Measurements from ENCODE around the gene PPM1M. TPM values are rescaled to one million over a fixed set of nuclear protein-coding genes. Genes with fewer than 3 reads are reported as not detected.

The PPM1M gene
- total RNA-seq, 1 donor from 2014 or later = 1.1 TPM

DNA sequence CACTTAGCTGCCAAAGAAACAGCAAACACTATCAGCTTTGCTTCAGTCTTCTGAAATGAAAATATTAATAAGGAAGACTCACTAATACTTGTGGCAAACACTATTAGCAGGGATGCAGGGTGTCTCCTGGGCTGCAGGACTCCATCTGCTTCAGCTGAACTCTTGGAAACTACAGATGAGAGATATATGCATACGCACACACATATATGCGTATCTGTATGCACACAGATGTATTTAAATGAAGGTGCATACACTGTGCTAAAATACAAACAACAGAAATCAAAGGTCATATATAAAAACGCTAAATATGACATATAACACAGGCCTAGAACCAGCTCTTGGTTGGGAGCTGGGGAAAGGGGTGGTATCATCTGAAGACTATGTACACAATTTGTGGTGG lies 10.6 kb downstream of the PPM1M start:
- no peak overlapping the region for H2AFZ ChIP-seq (replicated peaks)
- no peak overlapping the region for H3K27ac ChIP-seq
- Mint-ChIP-seq H3K27ac (no peak overlapping the region), H3K9me3 (no peaks in the 10 kb centered on the region), H3K4me3 (no peak overlapping the region), H3K36me3 (peaks cover 46% of the 10 kb centered on the region), H3K4me1 (no peaks in the 10 kb centered on the region), H3K27me3 (ENCODE audit: insufficient read depth, low read depth) (peaks cover 2% of the 10 kb centered on the region)
- peaks cover 3% of the 10 kb centered on the region for H3K36me3 ChIP-seq
- DNase-seq (ENCODE audit: low spot score) = no peak
- H3K4me3 ChIP-seq = no peak overlapping the region
- H3F3A ChIP-seq (ENCODE audit: low read depth) = no peaks in the 10 kb centered on the region
- H3K9ac ChIP-seq = no peak overlapping the region
- TF ChIP-seq EZH2phosphoT487 (IDR thresholded peaks at IDR 0.05) (no peak), EZH2 (IDR thresholded peaks at IDR 0.05) (no peak)
- TF ChIP-seq, protein P1, sequence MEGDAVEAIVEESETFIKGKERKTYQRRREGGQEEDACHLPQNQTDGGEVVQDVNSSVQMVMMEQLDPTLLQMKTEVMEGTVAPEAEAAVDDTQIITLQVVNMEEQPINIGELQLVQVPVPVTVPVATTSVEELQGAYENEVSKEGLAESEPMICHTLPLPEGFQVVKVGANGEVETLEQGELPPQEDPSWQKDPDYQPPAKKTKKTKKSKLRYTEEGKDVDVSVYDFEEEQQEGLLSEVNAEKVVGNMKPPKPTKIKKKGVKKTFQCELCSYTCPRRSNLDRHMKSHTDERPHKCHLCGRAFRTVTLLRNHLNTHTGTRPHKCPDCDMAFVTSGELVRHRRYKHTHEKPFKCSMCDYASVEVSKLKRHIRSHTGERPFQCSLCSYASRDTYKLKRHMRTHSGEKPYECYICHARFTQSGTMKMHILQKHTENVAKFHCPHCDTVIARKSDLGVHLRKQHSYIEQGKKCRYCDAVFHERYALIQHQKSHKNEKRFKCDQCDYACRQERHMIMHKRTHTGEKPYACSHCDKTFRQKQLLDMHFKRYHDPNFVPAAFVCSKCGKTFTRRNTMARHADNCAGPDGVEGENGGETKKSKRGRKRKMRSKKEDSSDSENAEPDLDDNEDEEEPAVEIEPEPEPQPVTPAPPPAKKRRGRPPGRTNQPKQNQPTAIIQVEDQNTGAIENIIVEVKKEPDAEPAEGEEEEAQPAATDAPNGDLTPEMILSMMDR (IDR thresholded peaks at IDR 0.05) = no peak
- peaks cover 9% of the 10 kb centered on the region for H4K20me1 ChIP-seq (ENCODE audit: low read depth)
- no peaks in the 10 kb centered on the region for H3K4me1 ChIP-seq
- H3K9me3 ChIP-seq (ENCODE audit: low read depth) = no peaks in the 10 kb centered on the region
- H3K4me2 ChIP-seq = no peak overlapping the region
- H3K27me3 ChIP-seq = no peaks in the 10 kb centered on the region
- H3K79me2 ChIP-seq (ENCODE audit: low read depth) = no peaks in the 10 kb centered on the region

DNA sequence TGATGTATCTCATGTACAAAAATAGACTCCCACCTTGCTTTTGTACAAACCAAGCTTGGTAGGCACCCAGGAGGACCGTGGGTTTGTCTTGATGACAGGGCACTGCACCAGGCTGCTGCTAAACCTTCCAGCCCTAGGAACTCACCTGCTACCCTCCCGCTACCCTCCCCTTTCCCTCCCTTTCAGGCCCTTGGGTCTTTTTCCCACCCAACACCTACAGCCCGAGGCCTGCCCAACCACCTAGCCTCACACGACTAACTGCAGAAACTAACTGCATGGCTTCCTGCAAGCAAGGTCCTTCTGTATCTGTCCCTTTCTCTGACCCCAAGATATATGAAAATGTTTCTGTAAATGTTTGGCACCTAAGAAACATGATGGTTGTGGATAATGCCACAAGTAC lies 11.1 kb downstream of the PPM1M start:
- Mint-ChIP-seq H3K4me3 (no peak overlapping the region), H3K4me1 (no peaks in the 10 kb centered on the region), H3K36me3 (peaks cover 46% of the 10 kb centered on the region), H3K27ac (no peak overlapping the region), H3K27me3 (ENCODE audit: insufficient read depth, low read depth) (peaks cover 2% of the 10 kb centered on the region), H3K9me3 (no peaks in the 10 kb centered on the region)
- Histone ChIP-seq H3F3A (ENCODE audit: low read depth) (no peaks in the 10 kb centered on the region), H3K9me3 (ENCODE audit: low read depth) (no peaks in the 10 kb centered on the region), H2AFZ (replicated peaks) (no peak overlapping the region), H3K9ac (no peak overlapping the region), H3K36me3 (peaks cover 6% of the 10 kb centered on the region), H3K4me2 (no peak overlapping the region), H3K4me1 (no peaks in the 10 kb centered on the region), H3K4me3 (no peak overlapping the region), H3K27ac (no peak overlapping the region), H4K20me1 (ENCODE audit: low read depth) (peaks cover 13% of the 10 kb centered on the region), H3K79me2 (ENCODE audit: low read depth) (peaks cover under 1% of the 10 kb centered on the region), H3K27me3 (no peaks in the 10 kb centered on the region)
- DNase-seq (ENCODE audit: low spot score) = no peak
- TF ChIP-seq EZH2 (IDR thresholded peaks at IDR 0.05) (no peak), EZH2phosphoT487 (IDR thresholded peaks at IDR 0.05) (no peak)
- TF ChIP-seq, protein P1 (IDR thresholded peaks at IDR 0.05) = no peak

DNA sequence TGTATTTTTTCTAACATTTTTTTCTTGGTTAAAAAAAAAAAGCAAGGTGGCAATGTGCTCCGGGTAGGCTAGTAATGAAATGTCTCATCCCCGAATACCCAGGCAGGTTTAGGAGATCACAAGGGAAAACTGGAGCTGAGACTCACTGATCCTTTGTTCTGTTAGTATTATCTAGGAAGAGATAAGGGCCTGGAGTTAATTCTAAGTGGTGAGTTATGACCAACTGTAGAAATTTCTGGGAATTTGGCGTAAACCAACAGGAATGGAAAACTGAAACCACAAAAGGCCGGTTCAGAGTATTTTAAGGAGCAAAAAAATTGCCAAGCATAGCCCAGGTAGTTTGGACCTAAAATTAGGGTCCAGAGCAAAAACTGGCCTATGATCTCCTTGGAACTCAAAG lies 12.4 kb downstream of the PPM1M start:
- no peaks in the 10 kb centered on the region for H3K27me3 ChIP-seq
- H3K9ac ChIP-seq = no peak overlapping the region
- Mint-ChIP-seq H3K27ac (no peak overlapping the region), H3K4me1 (no peaks in the 10 kb centered on the region), H3K9me3 (no peaks in the 10 kb centered on the region), H3K36me3 (peaks cover 50% of the 10 kb centered on the region), H3K4me3 (no peak overlapping the region), H3K27me3 (ENCODE audit: insufficient read depth, low read depth) (peaks cover 2% of the 10 kb centered on the region)
- no peaks in the 10 kb centered on the region for H3K4me1 ChIP-seq
- no peak for TF ChIP-seq EZH2 (IDR thresholded peaks at IDR 0.05)
- TF ChIP-seq, protein P1 (IDR thresholded peaks at IDR 0.05) = no peak
- no peak for TF ChIP-seq EZH2phosphoT487 (IDR thresholded peaks at IDR 0.05)
- H4K20me1 ChIP-seq (ENCODE audit: low read depth) = peaks cover 18% of the 10 kb centered on the region
- H3K4me2 ChIP-seq = no peak overlapping the region
- peaks cover 5% of the 10 kb centered on the region for H3K79me2 ChIP-seq (ENCODE audit: low read depth)
- H3K27ac ChIP-seq = no peak overlapping the region
- DNase-seq (ENCODE audit: low spot score) = no peak
- H3K36me3 ChIP-seq = peaks cover 12% of the 10 kb centered on the region
- no peaks in the 10 kb centered on the region for H3K9me3 ChIP-seq (ENCODE audit: low read depth)
- no peak overlapping the region for H2AFZ ChIP-seq (replicated peaks)
- H3F3A ChIP-seq (ENCODE audit: low read depth) = no peaks in the 10 kb centered on the region
- H3K4me3 ChIP-seq = no peak overlapping the region

Measured in neural progenitor cell (in vitro differentiated cells).